HG02885 (cell line): ENCODE results near the gene RIF1.
"Not testable (repeated sequence)": the region's sequence is repeated elsewhere in the genome, so short reads cannot be mapped to it uniquely, and the experiment has no call there.

Experiments used
- ATAC-seq: cut with Tn5 transposase; IDR thresholded peaks from one replicate; pipeline ENCODE4 v1.9.1; 2021; ENCODE audit warnings: mild to moderate bottlenecking; ENCODE audit not compliant: unreplicated experiment, poor library complexity

The RIF1 gene

GRCh38 chr2:151417650-151418049 is 7.9 kb downstream of the RIF1 start:
- no peak for ATAC-seq

DNA sequence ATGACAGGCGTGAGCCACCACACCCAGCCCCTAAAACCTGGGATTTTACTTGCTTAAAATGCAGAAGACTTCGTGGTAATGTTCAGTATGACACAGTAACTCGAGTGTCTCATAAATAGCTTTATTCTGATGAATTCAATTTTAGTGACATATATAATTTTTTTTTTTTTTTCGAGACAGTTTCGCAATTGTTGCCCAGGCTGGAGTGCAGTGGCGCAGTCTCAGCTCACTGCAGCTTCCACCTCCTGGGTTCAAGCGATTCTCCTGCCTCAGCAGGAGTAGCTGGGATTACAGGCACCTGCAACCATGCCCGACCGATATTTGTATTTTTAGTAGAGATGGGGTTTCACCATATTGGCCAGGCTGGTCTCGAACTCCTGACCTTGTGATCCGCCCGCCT is 12.0 kb downstream of the RIF1 start:
- ATAC-seq = not testable (repeated sequence)

GRCh38 chr2:151422917-151423439 is 13.3 kb downstream of the RIF1 start:
- ATAC-seq = peak; percentile 80

DNA sequence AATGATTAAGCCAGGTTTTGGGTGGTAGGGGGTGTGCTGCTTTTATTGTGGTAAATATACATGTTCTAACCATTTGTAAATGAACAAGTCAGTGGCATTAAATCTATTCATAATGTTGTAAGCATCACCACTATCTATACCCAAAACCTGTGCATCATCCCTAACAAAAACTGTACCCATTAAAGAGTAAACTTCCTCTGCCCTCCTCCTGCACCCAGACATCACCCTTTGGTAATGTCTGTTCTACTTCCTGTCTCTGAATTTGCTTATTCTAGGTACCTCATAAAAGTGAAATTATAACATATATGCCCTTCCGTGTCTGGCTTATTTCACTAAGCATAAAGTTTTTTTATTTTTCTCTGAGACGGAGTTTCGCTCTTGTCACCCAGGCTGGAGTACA is 14.1 kb downstream of the RIF1 start:
- peak; percentile 5 for ATAC-seq

GRCh38 chr2:151437630-151438029 is 27.9 kb downstream of the RIF1 start:
- ATAC-seq = no peak

GRCh38 chr2:151438506-151438905 is 28.8 kb downstream of the RIF1 start:
- ATAC-seq = no peak

- no peak for ATAC-seq
Observed at GRCh38 chr2:151439127-151439526, 29.4 kb downstream of the RIF1 start.

DNA sequence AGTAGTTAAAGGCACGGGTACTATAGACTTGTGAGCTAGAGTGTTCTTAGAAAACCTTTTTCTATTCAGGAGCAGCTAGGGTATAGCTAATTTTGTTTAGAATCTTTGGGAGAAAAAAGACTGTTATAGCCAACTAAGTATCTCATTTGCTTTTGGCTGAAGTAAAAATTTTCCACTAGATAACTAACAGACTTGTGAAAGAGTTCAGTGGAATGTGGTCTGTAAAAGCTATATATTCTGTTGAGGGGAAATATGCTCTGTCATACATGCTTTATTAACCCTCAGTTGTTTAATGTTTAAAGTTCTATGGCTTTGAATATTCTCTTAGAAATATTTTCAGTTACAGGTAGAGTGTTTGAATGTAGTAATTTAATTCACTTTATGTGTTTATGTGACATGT is 49.7 kb downstream of the RIF1 start:
- ATAC-seq = no peak

DNA sequence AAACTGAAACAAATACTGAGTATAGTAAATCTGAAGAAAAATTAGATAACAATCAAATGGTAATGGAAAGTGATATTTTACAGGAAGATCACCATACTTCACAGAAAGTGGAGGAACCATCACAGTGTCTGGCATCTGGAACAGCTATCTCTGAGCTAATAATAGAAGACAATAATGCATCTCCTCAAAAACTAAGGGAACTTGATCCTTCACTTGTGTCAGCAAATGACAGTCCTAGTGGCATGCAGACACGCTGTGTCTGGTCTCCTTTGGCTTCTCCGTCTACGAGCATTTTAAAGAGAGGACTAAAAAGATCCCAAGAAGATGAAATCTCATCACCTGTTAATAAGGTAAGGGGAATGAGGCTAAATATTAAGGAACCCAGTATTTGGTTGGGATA is 56.1 kb downstream of the RIF1 start:
- ATAC-seq = no peak

DNA sequence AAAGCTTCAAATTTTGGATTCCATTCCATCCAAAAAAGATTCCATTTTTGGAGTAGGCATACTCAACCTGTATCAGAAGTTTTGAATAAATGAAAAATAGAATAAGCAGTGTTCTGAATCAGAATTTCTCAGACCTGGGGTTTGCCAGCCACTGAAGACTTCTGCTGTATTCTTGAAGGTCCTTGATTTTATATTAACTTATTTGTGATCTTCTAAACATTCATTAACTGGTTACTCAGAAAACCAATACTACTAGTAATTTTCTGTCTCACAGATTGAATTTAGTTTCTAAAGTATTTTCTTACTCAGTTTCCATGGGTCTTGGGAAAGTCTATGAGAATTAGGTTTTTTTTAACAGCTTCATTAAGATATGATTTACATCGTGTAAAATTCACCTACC is 60.9 kb downstream of the RIF1 start:
- no peak for ATAC-seq

- no peak for ATAC-seq
Observed at GRCh38 chr2:151472966-151473365, 63.3 kb downstream of the RIF1 start.

DNA sequence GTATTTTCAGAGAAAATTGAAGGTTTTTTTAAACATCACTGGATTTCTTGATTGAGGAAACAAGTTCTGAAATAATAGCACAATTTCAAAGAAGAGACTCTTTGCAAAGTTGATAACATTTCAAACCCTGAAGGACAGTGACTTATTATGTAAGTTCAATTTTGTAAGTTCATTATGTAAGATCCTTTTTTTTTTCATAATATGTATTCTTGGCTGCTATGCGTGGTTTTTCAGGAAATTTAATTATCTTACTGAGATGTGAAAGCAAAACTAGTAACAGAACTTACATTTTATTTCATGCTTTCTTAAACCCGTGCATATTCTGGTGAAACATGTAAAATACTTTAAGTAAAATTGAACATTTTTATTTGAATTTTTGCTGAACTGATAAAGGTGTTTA is 65.4 kb downstream of the RIF1 start:
- ATAC-seq = no peak

DNA sequence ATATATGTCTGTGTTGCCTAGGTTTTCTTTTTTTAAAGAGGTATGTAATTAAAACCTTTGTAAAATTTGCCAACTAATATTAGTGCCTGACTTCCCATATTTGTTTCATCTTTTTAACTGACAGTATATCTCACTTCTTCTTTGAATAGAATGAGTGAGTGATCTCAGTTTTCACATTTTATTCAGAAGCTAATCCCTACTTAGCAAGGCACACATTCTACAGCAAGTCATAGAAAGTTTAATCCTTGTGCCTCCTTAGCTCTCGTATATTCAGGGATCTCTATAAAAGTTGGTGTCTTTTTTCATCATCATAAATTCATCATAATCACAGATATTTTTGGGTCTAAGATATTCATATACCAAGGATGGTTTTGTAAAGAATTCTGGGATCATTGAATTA is 66.6 kb downstream of the RIF1 start:
- no peak for ATAC-seq

- ATAC-seq = no peak
Observed at GRCh38 chr2:151478011-151478410, 68.3 kb downstream of the RIF1 start.

DNA sequence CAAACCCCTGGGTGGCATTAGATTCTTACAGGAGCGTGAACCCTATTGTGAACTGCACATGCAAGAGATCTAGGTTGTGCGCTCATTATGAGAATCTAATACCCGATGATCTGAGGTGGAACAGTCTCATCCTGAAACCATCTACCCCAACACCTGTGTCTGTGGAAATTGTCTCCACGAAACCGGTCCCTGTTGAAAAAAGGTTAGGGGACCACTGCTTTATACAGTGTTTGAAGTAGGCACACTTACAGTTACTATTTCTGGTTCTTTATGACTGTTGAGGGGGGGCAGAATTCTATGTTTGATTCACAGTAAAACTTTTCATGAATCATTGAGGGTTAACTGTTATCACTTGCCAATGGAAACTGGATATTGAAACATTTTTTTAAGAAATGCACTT is 72.0 kb downstream of the RIF1 start:
- no peak for ATAC-seq

- no peak for ATAC-seq
Observed at GRCh38 chr2:151482171-151482725, 72.5 kb downstream of the RIF1 start.

DNA sequence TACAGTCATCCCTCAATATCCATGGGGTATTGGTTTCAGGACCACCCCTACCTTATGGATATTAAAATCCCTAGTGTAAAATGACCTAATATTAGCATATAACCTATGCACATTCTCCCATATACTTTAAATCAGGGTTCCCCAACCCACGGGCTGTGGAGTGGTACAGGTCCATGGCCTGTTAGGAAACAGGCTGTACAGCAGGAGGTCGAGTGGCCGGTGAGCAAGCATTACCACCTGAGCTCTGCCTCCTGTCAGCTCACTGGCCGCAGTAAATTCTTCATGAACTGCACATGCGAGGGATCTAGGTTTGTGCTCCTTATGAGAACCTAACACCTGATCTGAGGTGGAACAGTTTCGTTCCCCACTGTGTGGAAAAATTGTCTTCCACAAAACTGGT is 73.8 kb downstream of the RIF1 start:
- ATAC-seq = no peak

GRCh38 chr2:151484100-151484499 is 74.4 kb downstream of the RIF1 start:
- no peak for ATAC-seq

DNA sequence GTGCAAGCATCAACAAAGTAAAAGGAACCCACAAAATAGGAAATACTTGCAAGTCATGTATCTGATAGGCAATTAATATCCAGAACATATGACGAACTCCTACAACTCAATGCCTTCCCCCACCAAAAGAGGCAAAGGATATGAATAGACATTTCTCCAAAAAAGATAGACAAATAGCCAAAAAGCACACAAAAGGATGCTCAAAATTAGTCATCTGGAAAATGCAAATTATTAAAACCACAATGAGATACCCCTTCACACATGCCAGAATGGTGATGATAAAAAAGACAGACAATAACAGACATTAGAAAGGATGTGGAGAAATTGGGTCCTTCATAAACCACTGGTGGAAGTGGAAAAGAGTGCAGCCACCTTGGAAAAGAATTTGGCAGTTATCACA is 76.4 kb downstream of the RIF1 start:
- no peak for ATAC-seq

GRCh38 chr2:151490276-151490675 is 80.6 kb downstream of the RIF1 start:
- ATAC-seq = no peak

GRCh38 chr2:151491496-151491895 is 81.8 kb downstream of the RIF1 start:
- no peak for ATAC-seq

DNA sequence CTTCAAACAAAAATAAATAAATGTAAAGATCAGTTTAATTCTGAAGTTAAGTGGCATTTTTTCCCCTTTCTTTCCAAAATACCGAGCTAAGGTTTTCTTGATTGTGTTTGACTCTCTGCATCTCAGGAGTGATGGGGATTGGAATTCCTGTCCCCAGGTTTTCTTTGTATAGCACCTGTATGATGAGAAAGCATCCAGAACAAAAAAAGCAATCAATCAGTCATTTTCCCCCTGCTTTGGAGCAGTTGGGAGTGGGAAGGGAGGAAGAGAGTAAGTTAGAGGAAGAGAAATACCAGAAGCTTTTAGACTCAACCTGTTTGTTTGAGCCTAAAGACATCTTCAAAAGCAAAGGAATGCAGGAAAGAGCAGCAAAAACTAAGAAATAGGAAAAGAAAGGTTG is 88.5 kb downstream of the RIF1 start:
- ATAC-seq = no peak

DNA sequence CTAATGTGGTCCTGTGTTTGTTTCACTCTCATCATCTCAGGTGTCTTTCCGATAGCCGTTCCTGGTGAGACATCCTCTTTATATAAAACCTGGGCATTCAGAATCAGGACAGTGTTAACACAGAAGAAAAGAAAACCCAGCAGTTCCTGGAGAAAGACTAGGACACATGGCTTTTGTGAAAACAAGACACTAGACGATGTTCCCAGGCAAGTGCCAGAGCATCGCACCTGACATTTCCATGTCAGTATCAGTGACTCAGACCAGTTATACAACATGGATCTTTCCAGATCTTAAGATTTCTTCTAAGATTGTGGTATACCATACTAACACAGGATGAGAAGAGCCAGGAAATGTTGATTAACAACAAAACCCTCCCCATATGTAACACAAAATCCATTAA is 96.5 kb downstream of the RIF1 start:
- ATAC-seq = no peak
